GM23248 (cell line): ENCODE data around the gene PRPF38A. TPM values are rescaled to one million over a fixed set of nuclear protein-coding genes. Genes with fewer than 3 reads are reported as not detected.
"Not testable (repeated sequence)": the region's sequence is repeated elsewhere in the genome, so short reads cannot be mapped to it uniquely, and the experiment has no call there.

ENCODE experiments used
- DNase-seq: peaks from one replicate; pipeline ENCODE4 v3.0.0-alpha.2; 2015
- H2AFZ ChIP-seq: fragments of 200-600 bp; sonication (generic); 2 replicates; pipeline ENCODE4 v1.6.1; 2016; ENCODE audit warnings: antibody characterized with exemption
- H3F3A ChIP-seq: fragments of 200-600 bp; sonication (generic); 2 replicates; pipeline ENCODE4 v1.6.1; 2016; ENCODE audit warnings: mild to moderate bottlenecking, antibody characterized with exemption, mixed run types; ENCODE audit not compliant: insufficient read depth
- H3K27ac ChIP-seq: fragments of 200-600 bp; sonication (generic); 2 replicates; pipeline ENCODE4 v1.5.1; 2016; ENCODE audit warnings: mild to moderate bottlenecking
- H3K27me3 ChIP-seq: fragments of 200-600 bp; sonication (generic); replicated peaks from 2 replicates; pipeline ENCODE4 v1.6.1; 2016; ENCODE audit warnings: mild to moderate bottlenecking; ENCODE audit not compliant: insufficient read depth
- H3K36me3 ChIP-seq: fragments of 200-600 bp; sonication (generic); 2 replicates; pipeline ENCODE4 v1.6.1; 2016; ENCODE audit warnings: low read depth, mild to moderate bottlenecking
- H3K4me1 ChIP-seq: fragments of 200-600 bp; sonication (generic); 2 replicates; pipeline ENCODE4 v1.6.1; 2016; ENCODE audit warnings: mild to moderate bottlenecking; ENCODE audit not compliant: insufficient read depth
- H3K4me2 ChIP-seq: fragments of 200-600 bp; sonication (generic); one replicate; pipeline ENCODE4 v1.6.1; 2016; ENCODE audit warnings: mild to moderate bottlenecking; ENCODE audit not compliant: unreplicated experiment
- H3K4me3 ChIP-seq: fragments of 200-600 bp; sonication (generic); 2 replicates; pipeline ENCODE4 v1.5.1; 2016; ENCODE audit warnings: mild to moderate bottlenecking
- H3K79me2 ChIP-seq: fragments of 200-600 bp; sonication (generic); 2 replicates; pipeline ENCODE4 v1.6.1; 2016; ENCODE audit warnings: mild to moderate bottlenecking; ENCODE audit not compliant: insufficient read depth
- H3K9ac ChIP-seq: fragments of 200-600 bp; sonication (generic); 2 replicates; pipeline ENCODE4 v1.6.1; 2016; ENCODE audit warnings: mild to moderate bottlenecking
- H3K9me2 ChIP-seq: fragments of 200-600 bp; sonication (generic); 2 replicates; pipeline ENCODE4 v1.6.1; 2016; ENCODE audit warnings: mixed run types, mild to moderate bottlenecking, moderate library complexity; ENCODE audit not compliant: insufficient read depth
- H3K9me3 ChIP-seq: fragments of 200-600 bp; sonication (generic); one replicate; pipeline ENCODE4 v1.6.1; 2017; ENCODE audit warnings: low read depth
- H4K20me1 ChIP-seq: fragments of 200-600 bp; sonication (generic); 2 replicates; pipeline ENCODE4 v1.6.0; 2016; ENCODE audit not compliant: insufficient read depth
- EZH2 ChIP-seq: fragments of 200-600 bp; sonication (generic); IDR thresholded peaks from 2 replicates; pipeline ENCODE4 v1.6.1; 2018; ENCODE audit warnings: antibody characterized with exemption, mild to moderate bottlenecking; ENCODE audit not compliant: insufficient read depth, poor library complexity, severe bottlenecking
- EZH2phosphoT487 ChIP-seq: fragments of 200-600 bp; sonication (generic); IDR thresholded peaks from 2 replicates; pipeline ENCODE4 v1.6.1; 2018; ENCODE audit warnings: antibody characterized with exemption, moderate library complexity, mild to moderate bottlenecking, low read depth; ENCODE audit not compliant: insufficient read depth
- WGBS, 2 experiments: methylation state at CpG; one replicate each; pipeline ENCODE4 v1.1.6; 2015 to 2017; ENCODE audit warnings: low lambda C conversion rate in 2 of 2, low coverage in 1 of 2; ENCODE audit errors: missing lambda C conversion rate in 2 of 2; 5-methylcytosine and 5-hydroxymethylcytosine counted together
- in situ Hi-C: fragments of 300-500 bp; cut with MboI; formaldehyde crosslinking; loops from 2 replicates; pipeline ENCODE4 v1.15.0; 2020
- polyA plus RNA-seq: library from polyadenylated mRNA; unstranded; fragments of >200 nt; fragmentation: Nextera tagmentation; extraction: Ambion mirVana; gene quantifications from 2 replicates; pipeline ENCODE4 v1.2.1, GENCODE V29; 2016
- total RNA-seq: library from RNA; depleted of rRNA; stranded (reverse); fragments of >200 nt; shearing (Covaris generic); gene quantifications from 2 replicates; pipeline ENCODE4 v1.2.3, GENCODE V29; 2014

PRPF38A gene
- total and polyA plus RNA-seq, 2 experiments from 2014 or later = 6.1 to 27.0 TPM

DNA sequence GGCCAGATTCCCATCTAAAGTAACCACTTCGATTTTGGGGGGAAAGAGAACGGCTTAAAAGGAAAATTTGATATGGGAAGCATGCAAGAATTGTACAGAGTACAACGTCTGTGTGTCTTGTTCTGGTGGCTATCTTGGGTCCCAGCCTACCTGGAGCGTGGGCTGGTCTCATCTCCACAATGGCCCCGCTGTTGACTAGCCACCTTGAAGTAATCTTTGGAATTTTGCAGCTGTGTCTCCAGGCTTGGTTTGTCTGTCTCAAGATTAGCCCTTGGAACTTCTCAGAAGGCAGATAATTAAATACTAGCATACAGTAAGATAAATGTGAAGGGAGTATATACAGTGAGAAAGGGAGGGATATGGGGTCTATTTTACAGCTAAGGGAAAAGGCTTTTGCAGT, 37.1 kb upstream of the PRPF38A start:
- Histone ChIP-seq H3K9ac (no peak overlapping the region), H3K4me3 (no peak overlapping the region), H3K9me3 (no peaks in the 10 kb centered on the region), H2AFZ (no peak overlapping the region), H3K9me2 (no peaks in the 10 kb centered on the region), H3K79me2 (peaks cover 30% of the 10 kb centered on the region), H4K20me1 (no peaks in the 10 kb centered on the region), H3K27me3 (no peaks in the 10 kb centered on the region), H3K4me2 (no peak overlapping the region), H3F3A (peaks cover 11% of the 10 kb centered on the region; the same call in 1 of the 2 replicates), H3K4me1 (peaks cover 6% of the 10 kb centered on the region), H3K27ac (no peak overlapping the region), H3K36me3 (peaks cover 6% of the 10 kb centered on the region; the same call in 1 of the 2 replicates)
- TF ChIP-seq EZH2phosphoT487 = no peak
- TF ChIP-seq EZH2 = no peak
- in situ Hi-C loops = no loop called here
- 97 to 98% methylated on average over 5 of the region's 5 CpGs for WGBS, 2 experiments
- DNase-seq = no peak

DNA sequence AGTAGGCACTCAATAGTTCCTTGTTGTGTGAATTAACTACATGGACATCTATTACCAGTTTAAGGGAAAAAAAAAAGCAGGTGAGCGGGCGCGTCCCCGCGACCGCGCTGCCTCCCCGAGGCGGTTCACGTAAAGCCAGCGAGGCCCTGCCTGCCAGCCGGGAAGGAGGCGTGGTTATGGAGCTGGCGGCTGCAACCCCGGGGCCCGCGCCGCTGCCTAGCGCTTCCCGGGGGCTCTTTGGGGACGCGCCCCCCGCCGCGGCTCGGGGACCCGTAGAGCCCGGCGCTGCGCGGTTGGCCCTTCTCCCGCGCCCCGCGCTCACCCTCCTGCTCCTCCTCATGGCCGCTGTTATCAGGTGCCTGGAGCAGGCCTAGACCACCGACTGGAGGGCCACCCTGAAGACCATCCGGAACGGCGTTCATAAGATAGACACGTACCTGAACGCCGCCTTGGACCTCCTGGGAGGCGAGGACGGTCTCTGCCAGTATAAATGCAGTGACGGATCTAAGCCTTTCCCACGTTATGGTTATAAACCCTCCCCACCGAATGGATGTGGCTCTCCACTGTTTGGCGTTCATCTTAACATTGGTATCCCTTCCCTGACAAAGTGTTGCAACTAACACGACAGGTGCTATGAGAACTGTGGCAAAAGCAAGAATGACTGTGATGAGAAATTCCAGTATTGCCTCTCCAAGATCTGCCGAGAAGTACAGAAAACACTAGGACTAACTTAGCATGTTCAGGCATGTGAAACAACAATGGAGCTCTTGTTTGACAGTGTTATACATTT, 35.8 kb upstream of the PRPF38A start:
- TF ChIP-seq EZH2phosphoT487 (no peak), EZH2 (no peak)
- Histone ChIP-seq H3K4me3 (peak overlapping the region; percentile 70), H3K27ac (no peak overlapping the region), H3K4me1 (peaks cover 6% of the 10 kb centered on the region), H3K36me3 (no peaks in the 10 kb centered on the region), H2AFZ (peak overlapping the region; percentile 85), H3K27me3 (no peaks in the 10 kb centered on the region), H3K9me3 (no peaks in the 10 kb centered on the region), H3K9ac (peak overlapping the region; percentile 60), H4K20me1 (no peaks in the 10 kb centered on the region), H3F3A (peaks cover 11% of the 10 kb centered on the region; the same call in 1 of the 2 replicates), H3K9me2 (no peaks in the 10 kb centered on the region), H3K4me2 (peak overlapping the region; percentile 87), H3K79me2 (peaks cover 18% of the 10 kb centered on the region)
- 20 to 21% methylated on average over 46 to 50 of the region's 51 CpGs for WGBS, 2 experiments
- DNase-seq = peak; percentile 73
- in situ Hi-C loops = no loop called here

DNA sequence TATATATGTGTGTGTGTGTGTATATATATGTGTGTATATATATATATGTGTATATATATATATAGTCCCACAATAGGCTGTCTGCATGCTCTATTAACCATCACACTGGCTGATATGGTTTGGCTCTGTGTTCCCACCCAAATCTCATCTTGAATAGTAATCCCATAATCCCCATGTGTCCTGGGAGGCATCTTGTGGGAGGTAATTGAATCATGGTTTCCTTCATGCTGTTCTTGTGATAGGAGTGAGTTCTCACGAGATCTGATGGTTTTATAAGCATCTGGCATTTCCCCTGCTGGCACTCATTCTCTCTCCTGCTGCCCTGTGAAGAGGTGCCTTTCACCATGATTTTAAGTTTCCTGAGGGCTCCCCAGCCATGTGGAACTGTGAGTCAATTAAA, 34.6 kb upstream of the PRPF38A start:
- H3K4me3 ChIP-seq, H3K27ac ChIP-seq, H3K4me1 ChIP-seq, H2AFZ ChIP-seq, H3K9me2 ChIP-seq, in situ Hi-C loops, H3K9me3 ChIP-seq, H3K4me2 ChIP-seq, H3K36me3 ChIP-seq, H3K9ac ChIP-seq, H3K79me2 ChIP-seq, H3K27me3 ChIP-seq, DNase-seq, H4K20me1 ChIP-seq: not testable (repeated sequence)
- peaks cover 11% of the 10 kb centered on the region; the same call in 1 of the 2 replicates for H3F3A ChIP-seq
- WGBS, 2 experiments = 88 to 100% methylated on average over 1 of the region's 1 CpG

DNA sequence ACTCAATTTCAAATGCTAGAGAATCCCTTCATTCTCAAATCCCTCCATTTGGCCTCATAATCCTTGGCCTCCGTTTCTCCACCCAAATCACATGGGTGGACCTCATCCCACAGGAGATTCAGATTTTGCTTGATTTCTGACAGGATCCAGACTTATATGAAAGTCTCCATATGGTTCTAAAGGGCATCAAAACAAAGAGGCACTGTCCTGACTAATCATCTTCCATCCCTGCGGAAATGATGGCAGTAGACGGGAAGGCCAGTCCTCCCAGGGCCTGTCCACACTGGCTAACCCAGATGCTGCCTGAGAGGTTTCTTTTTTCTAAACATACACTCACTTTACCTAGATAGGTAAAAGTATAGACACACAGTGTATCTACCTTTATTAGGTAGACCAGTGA, 19.0 kb upstream of the PRPF38A start:
- Histone ChIP-seq H3K27ac (no peak overlapping the region), H3K4me1 (no peaks in the 10 kb centered on the region), H3K9ac (no peak overlapping the region), H3K9me3 (no peaks in the 10 kb centered on the region), H3K36me3 (no peaks in the 10 kb centered on the region), H2AFZ (no peak overlapping the region), H3K9me2 (no peaks in the 10 kb centered on the region), H4K20me1 (no peaks in the 10 kb centered on the region), H3K4me3 (no peak overlapping the region), H3F3A (no peaks in the 10 kb centered on the region), H3K79me2 (no peaks in the 10 kb centered on the region), H3K4me2 (no peak overlapping the region), H3K27me3 (no peaks in the 10 kb centered on the region)
- 82 to 91% methylated on average over 3 of the region's 3 CpGs for WGBS, 2 experiments
- no peak for DNase-seq
- in situ Hi-C loops = no loop called here
- no peak for TF ChIP-seq EZH2
- no peak for TF ChIP-seq EZH2phosphoT487
